Measurements from ENCODE around the gene AGMAT. TPM values are rescaled to one million over a fixed set of nuclear protein-coding genes. Genes with fewer than 3 reads are reported as not detected.

The AGMAT gene
- total and polyA plus RNA-seq, 10 donors = 1.4 to 6.1 (median 3.2) TPM

- Histone ChIP-seq H3K27me3 (replicated peaks in 1 of 7) (no peaks in the 10 kb centered on the region), H3K27ac (no peak overlapping the region), H3K4me3 (no peak overlapping the region), H3K4me1 (no peaks in the 10 kb centered on the region), H3K9me3 (no peaks in the 10 kb centered on the region), H3K36me3 (peaks cover 0 to 70% (median 44%) of the 10 kb centered on the region in 6 donors)
- no peak for DNase-seq
- WGBS, 5 donors = 90 to 97% (median 95%) methylated on average over 4 of the region's 4 CpGs
- intact Hi-C loops (cut with DNase I; ENCODE audit: low total_unique reads) = no loop called here
- TF ChIP-seq POLR2A (IDR thresholded peaks at IDR 0.05) = no peak
- TF ChIP-seq, protein P1, sequence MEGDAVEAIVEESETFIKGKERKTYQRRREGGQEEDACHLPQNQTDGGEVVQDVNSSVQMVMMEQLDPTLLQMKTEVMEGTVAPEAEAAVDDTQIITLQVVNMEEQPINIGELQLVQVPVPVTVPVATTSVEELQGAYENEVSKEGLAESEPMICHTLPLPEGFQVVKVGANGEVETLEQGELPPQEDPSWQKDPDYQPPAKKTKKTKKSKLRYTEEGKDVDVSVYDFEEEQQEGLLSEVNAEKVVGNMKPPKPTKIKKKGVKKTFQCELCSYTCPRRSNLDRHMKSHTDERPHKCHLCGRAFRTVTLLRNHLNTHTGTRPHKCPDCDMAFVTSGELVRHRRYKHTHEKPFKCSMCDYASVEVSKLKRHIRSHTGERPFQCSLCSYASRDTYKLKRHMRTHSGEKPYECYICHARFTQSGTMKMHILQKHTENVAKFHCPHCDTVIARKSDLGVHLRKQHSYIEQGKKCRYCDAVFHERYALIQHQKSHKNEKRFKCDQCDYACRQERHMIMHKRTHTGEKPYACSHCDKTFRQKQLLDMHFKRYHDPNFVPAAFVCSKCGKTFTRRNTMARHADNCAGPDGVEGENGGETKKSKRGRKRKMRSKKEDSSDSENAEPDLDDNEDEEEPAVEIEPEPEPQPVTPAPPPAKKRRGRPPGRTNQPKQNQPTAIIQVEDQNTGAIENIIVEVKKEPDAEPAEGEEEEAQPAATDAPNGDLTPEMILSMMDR (IDR thresholded peaks at IDR 0.05 in 8 of 11, conservative IDR thresholded peaks at IDR 0.05 in 3 of 11) = no peak
- no peak for TF ChIP-seq POLR2AphosphoS5 (IDR thresholded peaks at IDR 0.05)
Observed at GRCh38 chr1:15558516-15558915, 26.3 kb downstream of the AGMAT start.

DNA sequence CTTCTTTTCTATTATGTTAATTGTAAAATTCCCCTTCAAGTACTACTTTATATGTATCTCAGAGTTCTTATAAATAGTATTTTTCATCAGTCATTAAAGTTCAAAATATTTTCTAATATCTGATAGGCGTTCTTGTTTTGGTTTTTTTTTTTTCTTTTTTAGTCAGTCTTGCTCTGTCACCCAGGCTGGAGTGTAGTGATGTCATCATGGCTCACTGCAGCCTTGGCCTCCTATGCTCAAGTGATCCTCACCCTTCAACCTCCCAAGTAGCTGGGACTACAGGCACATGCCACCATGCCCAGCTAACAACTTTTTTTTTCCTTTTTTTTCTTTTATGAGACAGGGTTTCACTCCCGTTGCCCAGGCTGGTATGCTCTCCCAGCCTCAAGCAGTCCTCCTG, 27.3 kb downstream of the AGMAT start:
- no peaks in the 10 kb centered on the region for H3K27me3 ChIP-seq (replicated peaks in 1 of 7)
- no peak for DNase-seq
- intact Hi-C loops (cut with DNase I; ENCODE audit: low total_unique reads) = no loop called here
- TF ChIP-seq POLR2AphosphoS5 (IDR thresholded peaks at IDR 0.05) (no peak), POLR2A (IDR thresholded peaks at IDR 0.05) (no peak)
- TF ChIP-seq, protein P1 (IDR thresholded peaks at IDR 0.05 in 8 of 11, conservative IDR thresholded peaks at IDR 0.05 in 3 of 11) = no peak
- H3K9me3 ChIP-seq = no peaks in the 10 kb centered on the region
- 79 to 93% (median 86%) methylated on average over 2 of the region's 2 CpGs for WGBS, 5 donors
- H3K4me3 ChIP-seq = no peak overlapping the region
- H3K4me1 ChIP-seq = no peaks in the 10 kb centered on the region
- H3K27ac ChIP-seq = no peak overlapping the region
- peaks cover 0 to 69% (median 35%) of the 10 kb centered on the region in 6 donors for H3K36me3 ChIP-seq

DNA sequence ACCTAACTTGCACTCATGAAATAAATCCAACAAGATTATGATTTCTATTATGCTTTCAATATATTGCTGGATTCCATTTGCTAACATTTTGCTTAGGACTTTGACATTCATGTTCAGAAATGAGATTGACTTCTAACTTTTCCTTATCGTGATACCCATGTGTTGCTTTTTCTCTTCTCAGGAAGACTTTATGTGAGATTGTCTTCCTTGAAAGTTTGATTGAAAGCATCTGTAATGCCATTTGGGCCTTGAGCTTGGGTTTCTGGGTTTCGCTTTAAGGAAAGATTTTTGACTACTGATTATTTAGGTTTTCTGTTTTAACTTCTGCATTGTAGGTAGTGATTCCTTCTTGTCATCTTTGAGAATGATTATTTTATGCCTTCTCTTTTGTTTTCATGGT, 27.8 kb downstream of the AGMAT start:
- Histone ChIP-seq H3K27ac (no peak overlapping the region), H3K9me3 (no peaks in the 10 kb centered on the region), H3K4me3 (no peak overlapping the region), H3K4me1 (no peaks in the 10 kb centered on the region), H3K36me3 (peaks cover 0 to 69% (median 30%) of the 10 kb centered on the region in 6 donors), H3K27me3 (replicated peaks in 1 of 7) (no peaks in the 10 kb centered on the region)
- intact Hi-C loops (cut with DNase I; ENCODE audit: low total_unique reads) = no loop called here
- WGBS, 5 donors = 87 to 95% (median 91%) methylated on average over 2 of the region's 2 CpGs
- DNase-seq = no peak
- TF ChIP-seq POLR2AphosphoS5 (IDR thresholded peaks at IDR 0.05) (no peak), POLR2A (IDR thresholded peaks at IDR 0.05) (no peak)
- TF ChIP-seq, protein P1 (IDR thresholded peaks at IDR 0.05 in 8 of 11, conservative IDR thresholded peaks at IDR 0.05 in 3 of 11) = no peak

- Histone ChIP-seq H3K9me3 (no peaks in the 10 kb centered on the region), H3K36me3 (peaks cover 0 to 97% (median 45%) of the 10 kb centered on the region in 6 donors), H3K27ac (no peak overlapping the region), H3K4me1 (no peaks in the 10 kb centered on the region), H3K4me3 (no peak overlapping the region), H3K27me3 (replicated peaks in 1 of 7) (no peaks in the 10 kb centered on the region)
- DNase-seq = no peak
- WGBS, 5 donors = 89 to 96% (median 93%) methylated on average over 6 of the region's 6 CpGs
- TF ChIP-seq POLR2A (IDR thresholded peaks at IDR 0.05) (no peak), POLR2AphosphoS5 (IDR thresholded peaks at IDR 0.05) (no peak)
- TF ChIP-seq, protein P1 (IDR thresholded peaks at IDR 0.05 in 8 of 11, conservative IDR thresholded peaks at IDR 0.05 in 3 of 11) = no peak
- intact Hi-C loops (cut with DNase I; ENCODE audit: low total_unique reads) = no loop called here
Observed at GRCh38 chr1:15550573-15550972, 34.3 kb downstream of the AGMAT start.

Measured in spleen (tissue), 11 donors.